ENCODE measurements around the gene HRCT1.

HRCT1 gene

GRCh38 chr9:35905912-35906679 is at the start of gene HRCT1:
TSS of gene HRCT1 (plus strand) at chr9:35906202. CDS start at chr9:35906288, 86 bp downstream.
- H3K4me3 ChIP-seq (ENCODE audit: low read depth, low read length) = no peak within 1 kb of the TSS
- no peak for TF ChIP-seq CTCF (conservative IDR thresholded peaks at IDR 0.05; ENCODE audit: low read depth, low read length)
- DNase-seq (ENCODE audit: low read depth) = peak; percentile 97

GRCh38 chr9:35856206-35856605 is 49.8 kb upstream of the HRCT1 start:
- TF ChIP-seq CTCF (conservative IDR thresholded peaks at IDR 0.05; ENCODE audit: low read depth, low read length) = no peak
- no peak overlapping the region for H3K4me3 ChIP-seq (ENCODE audit: low read depth, low read length)
- no peak for DNase-seq (ENCODE audit: low read depth)

GRCh38 chr9:35856882-35857281 is 49.1 kb upstream of the HRCT1 start:
- no peak for DNase-seq (ENCODE audit: low read depth)
- TF ChIP-seq CTCF (conservative IDR thresholded peaks at IDR 0.05; ENCODE audit: low read depth, low read length) = no peak
- no peak overlapping the region for H3K4me3 ChIP-seq (ENCODE audit: low read depth, low read length)

- no peak overlapping the region for H3K4me3 ChIP-seq (ENCODE audit: low read depth, low read length)
- TF ChIP-seq CTCF (conservative IDR thresholded peaks at IDR 0.05; ENCODE audit: low read depth, low read length) = no peak
- no peak for DNase-seq (ENCODE audit: low read depth)
Observed at GRCh38 chr9:35858458-35858857, 47.5 kb upstream of the HRCT1 start.

GRCh38 chr9:35859310-35859989 is 46.6 kb upstream of the HRCT1 start:
- DNase-seq (ENCODE audit: low read depth) = no peak
- no peak for TF ChIP-seq CTCF (conservative IDR thresholded peaks at IDR 0.05; ENCODE audit: low read depth, low read length)
- no peak overlapping the region for H3K4me3 ChIP-seq (ENCODE audit: low read depth, low read length)

GRCh38 chr9:35859990-35860339 is 46.0 kb upstream of the HRCT1 start:
- TF ChIP-seq CTCF (conservative IDR thresholded peaks at IDR 0.05; ENCODE audit: low read depth, low read length) = no peak
- H3K4me3 ChIP-seq (ENCODE audit: low read depth, low read length) = no peak overlapping the region

More at GRCh38 chr9:35859990-35860339, 46.0 kb upstream of the HRCT1 start:
- no peak for DNase-seq (ENCODE audit: low read depth)
